OCI-LY7 (cell line): ENCODE results near the gene MAPRE3.

Experiments used
- EZH2phosphoT487 ChIP-seq: fragments of 200-600 bp; sonication (generic); IDR thresholded peaks from 2 replicates; pipeline ENCODE4 v1.6.1; 2018; ENCODE audit warnings: low read depth, borderline replicate concordance, mild to moderate bottlenecking, mixed run types, antibody characterized with exemption, low read length, moderate library complexity, mixed read lengths
- TF ChIP-seq, protein P1 (sequence below): fragments of 200-600 bp; sonication (generic); conservative IDR thresholded peaks from 2 replicates; pipeline ENCODE4 v1.5.1; 2014; ENCODE audit warnings: mild to moderate bottlenecking, antibody characterized with exemption, low read length, moderate library complexity, mixed read lengths

DNA sequence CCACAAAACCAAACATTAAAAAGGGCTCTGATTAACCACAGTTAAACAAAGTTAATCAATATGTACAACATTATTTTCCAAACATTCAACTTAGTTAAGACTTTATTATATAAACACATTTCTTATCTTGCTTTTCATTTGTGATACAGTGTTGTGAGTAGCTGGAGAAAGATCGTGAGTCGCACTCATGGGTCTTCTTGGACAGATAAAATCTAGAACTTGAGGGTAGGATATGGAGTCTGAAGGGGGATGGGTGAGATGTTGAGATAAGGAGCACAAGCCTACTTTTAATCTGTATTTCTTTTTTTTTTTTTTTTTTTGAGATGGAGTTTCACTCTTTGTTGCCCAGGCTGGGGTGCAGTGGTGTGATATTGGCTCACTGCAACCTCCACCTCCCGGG lies 39.7 kb downstream of the MAPRE3 start:
- TF ChIP-seq, protein P1, sequence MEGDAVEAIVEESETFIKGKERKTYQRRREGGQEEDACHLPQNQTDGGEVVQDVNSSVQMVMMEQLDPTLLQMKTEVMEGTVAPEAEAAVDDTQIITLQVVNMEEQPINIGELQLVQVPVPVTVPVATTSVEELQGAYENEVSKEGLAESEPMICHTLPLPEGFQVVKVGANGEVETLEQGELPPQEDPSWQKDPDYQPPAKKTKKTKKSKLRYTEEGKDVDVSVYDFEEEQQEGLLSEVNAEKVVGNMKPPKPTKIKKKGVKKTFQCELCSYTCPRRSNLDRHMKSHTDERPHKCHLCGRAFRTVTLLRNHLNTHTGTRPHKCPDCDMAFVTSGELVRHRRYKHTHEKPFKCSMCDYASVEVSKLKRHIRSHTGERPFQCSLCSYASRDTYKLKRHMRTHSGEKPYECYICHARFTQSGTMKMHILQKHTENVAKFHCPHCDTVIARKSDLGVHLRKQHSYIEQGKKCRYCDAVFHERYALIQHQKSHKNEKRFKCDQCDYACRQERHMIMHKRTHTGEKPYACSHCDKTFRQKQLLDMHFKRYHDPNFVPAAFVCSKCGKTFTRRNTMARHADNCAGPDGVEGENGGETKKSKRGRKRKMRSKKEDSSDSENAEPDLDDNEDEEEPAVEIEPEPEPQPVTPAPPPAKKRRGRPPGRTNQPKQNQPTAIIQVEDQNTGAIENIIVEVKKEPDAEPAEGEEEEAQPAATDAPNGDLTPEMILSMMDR: no peak
- no peak for TF ChIP-seq EZH2phosphoT487
